ENCODE results near the gene COG1. TPM values are rescaled to one million over a fixed set of nuclear protein-coding genes. Genes with fewer than 3 reads are reported as not detected.

Gene COG1
- total RNA-seq, 1 experiment from 2014 or later: 41.2 TPM

DNA sequence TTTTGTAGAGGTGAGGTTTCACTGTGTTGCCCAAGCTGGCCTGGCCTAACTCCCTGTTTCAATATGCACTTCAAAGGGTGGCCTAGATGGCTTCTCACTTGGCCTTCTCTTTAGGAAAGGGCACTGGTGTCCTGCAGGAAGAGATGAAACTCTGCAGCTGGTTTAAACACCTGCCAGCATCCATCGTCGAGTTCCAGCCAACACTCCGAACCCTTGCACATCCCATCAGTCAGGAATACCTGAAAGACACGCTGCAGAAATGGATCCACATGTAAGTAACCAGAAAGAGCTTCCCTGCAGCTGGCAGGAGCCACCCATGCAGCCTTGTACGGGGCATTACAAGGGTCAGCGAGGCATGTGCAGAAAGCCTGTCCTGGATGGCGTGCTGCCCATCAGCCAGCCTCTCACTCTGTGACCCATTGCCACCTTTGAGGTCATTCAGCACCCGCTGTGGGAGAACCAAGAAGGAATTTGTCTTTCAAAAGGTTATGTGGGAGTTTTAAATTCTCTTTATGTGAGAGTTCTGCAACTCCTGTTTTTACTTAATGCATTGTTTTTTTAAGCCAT is 7.0 kb downstream of the COG1 start:
- no peak for TF ChIP-seq SIN3A (IDR thresholded peaks at IDR 0.05; ENCODE audit: borderline replicate concordance, insufficient read depth, low read depth, low read length)
- TF ChIP-seq, protein P1, sequence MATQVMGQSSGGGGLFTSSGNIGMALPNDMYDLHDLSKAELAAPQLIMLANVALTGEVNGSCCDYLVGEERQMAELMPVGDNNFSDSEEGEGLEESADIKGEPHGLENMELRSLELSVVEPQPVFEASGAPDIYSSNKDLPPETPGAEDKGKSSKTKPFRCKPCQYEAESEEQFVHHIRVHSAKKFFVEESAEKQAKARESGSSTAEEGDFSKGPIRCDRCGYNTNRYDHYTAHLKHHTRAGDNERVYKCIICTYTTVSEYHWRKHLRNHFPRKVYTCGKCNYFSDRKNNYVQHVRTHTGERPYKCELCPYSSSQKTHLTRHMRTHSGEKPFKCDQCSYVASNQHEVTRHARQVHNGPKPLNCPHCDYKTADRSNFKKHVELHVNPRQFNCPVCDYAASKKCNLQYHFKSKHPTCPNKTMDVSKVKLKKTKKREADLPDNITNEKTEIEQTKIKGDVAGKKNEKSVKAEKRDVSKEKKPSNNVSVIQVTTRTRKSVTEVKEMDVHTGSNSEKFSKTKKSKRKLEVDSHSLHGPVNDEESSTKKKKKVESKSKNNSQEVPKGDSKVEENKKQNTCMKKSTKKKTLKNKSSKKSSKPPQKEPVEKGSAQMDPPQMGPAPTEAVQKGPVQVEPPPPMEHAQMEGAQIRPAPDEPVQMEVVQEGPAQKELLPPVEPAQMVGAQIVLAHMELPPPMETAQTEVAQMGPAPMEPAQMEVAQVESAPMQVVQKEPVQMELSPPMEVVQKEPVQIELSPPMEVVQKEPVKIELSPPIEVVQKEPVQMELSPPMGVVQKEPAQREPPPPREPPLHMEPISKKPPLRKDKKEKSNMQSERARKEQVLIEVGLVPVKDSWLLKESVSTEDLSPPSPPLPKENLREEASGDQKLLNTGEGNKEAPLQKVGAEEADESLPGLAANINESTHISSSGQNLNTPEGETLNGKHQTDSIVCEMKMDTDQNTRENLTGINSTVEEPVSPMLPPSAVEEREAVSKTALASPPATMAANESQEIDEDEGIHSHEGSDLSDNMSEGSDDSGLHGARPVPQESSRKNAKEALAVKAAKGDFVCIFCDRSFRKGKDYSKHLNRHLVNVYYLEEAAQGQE (IDR thresholded peaks at IDR 0.05; ENCODE audit: insufficient read depth in 1 of 2, low read depth in 2 of 2, low read length in 1 of 2): no peak
- TF ChIP-seq TCF7L2 (IDR thresholded peaks at IDR 0.05; ENCODE audit: low read depth, low read length): no peak
- TF ChIP-seq, protein P2, sequence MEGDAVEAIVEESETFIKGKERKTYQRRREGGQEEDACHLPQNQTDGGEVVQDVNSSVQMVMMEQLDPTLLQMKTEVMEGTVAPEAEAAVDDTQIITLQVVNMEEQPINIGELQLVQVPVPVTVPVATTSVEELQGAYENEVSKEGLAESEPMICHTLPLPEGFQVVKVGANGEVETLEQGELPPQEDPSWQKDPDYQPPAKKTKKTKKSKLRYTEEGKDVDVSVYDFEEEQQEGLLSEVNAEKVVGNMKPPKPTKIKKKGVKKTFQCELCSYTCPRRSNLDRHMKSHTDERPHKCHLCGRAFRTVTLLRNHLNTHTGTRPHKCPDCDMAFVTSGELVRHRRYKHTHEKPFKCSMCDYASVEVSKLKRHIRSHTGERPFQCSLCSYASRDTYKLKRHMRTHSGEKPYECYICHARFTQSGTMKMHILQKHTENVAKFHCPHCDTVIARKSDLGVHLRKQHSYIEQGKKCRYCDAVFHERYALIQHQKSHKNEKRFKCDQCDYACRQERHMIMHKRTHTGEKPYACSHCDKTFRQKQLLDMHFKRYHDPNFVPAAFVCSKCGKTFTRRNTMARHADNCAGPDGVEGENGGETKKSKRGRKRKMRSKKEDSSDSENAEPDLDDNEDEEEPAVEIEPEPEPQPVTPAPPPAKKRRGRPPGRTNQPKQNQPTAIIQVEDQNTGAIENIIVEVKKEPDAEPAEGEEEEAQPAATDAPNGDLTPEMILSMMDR (IDR thresholded peaks at IDR 0.05): no peak
- TF ChIP-seq POLR2AphosphoS5 (IDR thresholded peaks at IDR 0.05; ENCODE audit: low read depth, low read length): no peak
- ATAC-seq (no peak), DNase-seq (ENCODE audit: low read depth, low spot score) (no peak)
- in situ Hi-C loops (cut with HindIII; ENCODE audit: low pct_unique_long_range_greater_than_20kb, low sequenced_read_pairs) (no loop called here), intact Hi-C loops (cut with micrococcal nuclease; ENCODE audit: unreplicated experiment) (no loop called here)
- H3K36me3 ChIP-seq (ENCODE audit: control insufficient read depth, insufficient read depth, low read length): peaks cover 37% of the 10 kb centered on the region
- CTCF ChIA-PET: no interaction called here
- H3K9me3 ChIP-seq (ENCODE audit: control insufficient read depth, insufficient read depth, low read depth, low read length): no peaks in the 10 kb centered on the region
- no peak overlapping the region for H3K27ac ChIP-seq (ENCODE audit: low read length)
- BruUV-seq (replicated peaks): no TSS peak
- no peak overlapping the region for H3K4me3 ChIP-seq (ENCODE audit: low read depth in 2 of 2, low read length in 2 of 2)
- H3K4me1 ChIP-seq (ENCODE audit: control insufficient read depth, insufficient read depth, low read length): peaks cover 11% of the 10 kb centered on the region; the same call in 1 of the 2 replicates
- no peaks in the 10 kb centered on the region for H3K27me3 ChIP-seq (ENCODE audit: control insufficient read depth, insufficient read depth, low read length)
- POLR2A ChIA-PET: no interaction called here

DNA sequence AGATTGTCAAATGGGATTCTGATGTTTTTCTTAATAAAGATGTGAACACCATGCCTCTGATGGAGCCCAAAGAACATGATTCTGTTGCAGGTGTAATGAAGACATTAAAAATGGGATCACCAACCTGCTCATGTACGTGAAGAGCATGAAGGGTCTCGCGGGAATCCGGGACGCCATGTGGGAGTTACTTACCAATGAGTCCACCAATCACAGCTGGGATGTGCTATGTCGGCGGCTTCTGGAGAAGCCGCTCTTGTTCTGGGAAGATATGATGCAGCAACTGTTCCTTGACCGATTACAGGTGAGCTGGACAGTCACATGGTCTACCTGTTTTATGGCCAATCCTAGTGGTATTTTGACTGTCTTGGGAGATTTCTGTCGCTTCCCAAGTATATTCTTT is 7.6 kb downstream of the COG1 start:
- Histone ChIP-seq H3K4me1 (ENCODE audit: control insufficient read depth, insufficient read depth, low read length) (peaks cover 8% of the 10 kb centered on the region; the same call in 1 of the 2 replicates), H3K4me3 (ENCODE audit: low read depth in 2 of 2, low read length in 2 of 2) (no peak overlapping the region), H3K27me3 (ENCODE audit: control insufficient read depth, insufficient read depth, low read length) (no peaks in the 10 kb centered on the region), H3K36me3 (ENCODE audit: control insufficient read depth, insufficient read depth, low read length) (peaks cover 41% of the 10 kb centered on the region), H3K27ac (ENCODE audit: low read length) (no peak overlapping the region), H3K9me3 (ENCODE audit: control insufficient read depth, insufficient read depth, low read depth, low read length) (no peaks in the 10 kb centered on the region)
- in situ Hi-C loops (cut with HindIII; ENCODE audit: low pct_unique_long_range_greater_than_20kb, low sequenced_read_pairs): no loop called here
- no TSS peak for BruUV-seq (replicated peaks)
- DNase-seq (ENCODE audit: low read depth, low spot score) (no peak), ATAC-seq (no peak)
- TF ChIP-seq SIN3A (IDR thresholded peaks at IDR 0.05; ENCODE audit: borderline replicate concordance, insufficient read depth, low read depth, low read length): no peak
- no peak for TF ChIP-seq TCF7L2 (IDR thresholded peaks at IDR 0.05; ENCODE audit: low read depth, low read length)
- TF ChIP-seq, protein P1 (IDR thresholded peaks at IDR 0.05; ENCODE audit: insufficient read depth in 1 of 2, low read depth in 2 of 2, low read length in 1 of 2): no peak
- TF ChIP-seq, protein P2 (IDR thresholded peaks at IDR 0.05): no peak
- TF ChIP-seq POLR2AphosphoS5 (IDR thresholded peaks at IDR 0.05; ENCODE audit: low read depth, low read length): no peak
- CTCF ChIA-PET: no interaction called here
- POLR2A ChIA-PET: no interaction called here
- intact Hi-C loops (cut with micrococcal nuclease; ENCODE audit: unreplicated experiment): no loop called here

Data from Panc1 (cell line).